Measurements from ENCODE around the gene EIF5B.
"Not testable (repeated sequence)": the region's sequence is repeated elsewhere in the genome, so short reads cannot be mapped to it uniquely, and the experiment has no call there.

Gene EIF5B

GRCh38 chr2:99338029-99338585 is 918 bp downstream of the EIF5B start:
- Histone ChIP-seq H3K9me3 (ENCODE audit: control insufficient read depth, insufficient read depth, low read length) (no peaks in the 10 kb centered on the region), H3K27me3 (ENCODE audit: control insufficient read depth, insufficient read depth, low read length) (no peaks in the 10 kb centered on the region), H3K27ac (ENCODE audit: low read depth, low read length) (no peak overlapping the region), H3K36me3 (ENCODE audit: control insufficient read depth, insufficient read depth, low read length) (peaks cover under 1% of the 10 kb centered on the region; the same call in 1 of the 2 replicates), H3K4me1 (ENCODE audit: control insufficient read depth, insufficient read depth, low read length) (no peaks in the 10 kb centered on the region), H3K9ac (ENCODE audit: low read depth, low read length) (peak overlapping the region; percentile 66), H3K4me3 (ENCODE audit: low read depth, low read length) (peak overlapping the region; percentile 93)

GRCh38 chr2:99340669-99341236 is 3.6 kb downstream of the EIF5B start:
- H3K9me3 ChIP-seq (ENCODE audit: control insufficient read depth, insufficient read depth, low read length) = no peaks in the 10 kb centered on the region
- H3K36me3 ChIP-seq (ENCODE audit: control insufficient read depth, insufficient read depth, low read length) = no peaks in the 10 kb centered on the region
- no peaks in the 10 kb centered on the region for H3K27me3 ChIP-seq (ENCODE audit: control insufficient read depth, insufficient read depth, low read length)
- H3K4me3 ChIP-seq (ENCODE audit: low read depth, low read length) = no peak overlapping the region
- H3K4me1 ChIP-seq (ENCODE audit: control insufficient read depth, insufficient read depth, low read length) = no peaks in the 10 kb centered on the region
- no peak overlapping the region for H3K9ac ChIP-seq (ENCODE audit: low read depth, low read length)
- no peak overlapping the region for H3K27ac ChIP-seq (ENCODE audit: low read depth, low read length)

GRCh38 chr2:99342536-99342935 is 5.3 kb downstream of the EIF5B start:
- H3K9me3 ChIP-seq (ENCODE audit: control insufficient read depth, insufficient read depth, low read length) = no peaks in the 10 kb centered on the region
- H3K4me1 ChIP-seq (ENCODE audit: control insufficient read depth, insufficient read depth, low read length) = no peaks in the 10 kb centered on the region
- no peaks in the 10 kb centered on the region for H3K27me3 ChIP-seq (ENCODE audit: control insufficient read depth, insufficient read depth, low read length)
- H3K9ac ChIP-seq (ENCODE audit: low read depth, low read length) = no peak overlapping the region
- no peak overlapping the region for H3K27ac ChIP-seq (ENCODE audit: low read depth, low read length)
- no peak overlapping the region for H3K4me3 ChIP-seq (ENCODE audit: low read depth, low read length)
- H3K36me3 ChIP-seq (ENCODE audit: control insufficient read depth, insufficient read depth, low read length) = no peaks in the 10 kb centered on the region

- H3K27me3 ChIP-seq (ENCODE audit: control insufficient read depth, insufficient read depth, low read length); H3K27ac ChIP-seq (ENCODE audit: low read depth, low read length); H3K4me3 ChIP-seq (ENCODE audit: low read depth, low read length); H3K9me3 ChIP-seq (ENCODE audit: control insufficient read depth, insufficient read depth, low read length); H3K36me3 ChIP-seq (ENCODE audit: control insufficient read depth, insufficient read depth, low read length); H3K9ac ChIP-seq (ENCODE audit: low read depth, low read length); H3K4me1 ChIP-seq (ENCODE audit: control insufficient read depth, insufficient read depth, low read length): not testable (repeated sequence)
Observed at GRCh38 chr2:99345446-99345845, 8.3 kb downstream of the EIF5B start.

GRCh38 chr2:99346218-99346617 is 9.0 kb downstream of the EIF5B start:
- no peaks in the 10 kb centered on the region for H3K36me3 ChIP-seq (ENCODE audit: control insufficient read depth, insufficient read depth, low read length)
- no peak overlapping the region for H3K9ac ChIP-seq (ENCODE audit: low read depth, low read length)
- H3K4me3 ChIP-seq (ENCODE audit: low read depth, low read length) = no peak overlapping the region
- no peaks in the 10 kb centered on the region for H3K27me3 ChIP-seq (ENCODE audit: control insufficient read depth, insufficient read depth, low read length)
- no peaks in the 10 kb centered on the region for H3K9me3 ChIP-seq (ENCODE audit: control insufficient read depth, insufficient read depth, low read length)
- no peaks in the 10 kb centered on the region for H3K4me1 ChIP-seq (ENCODE audit: control insufficient read depth, insufficient read depth, low read length)
- H3K27ac ChIP-seq (ENCODE audit: low read depth, low read length) = no peak overlapping the region

GRCh38 chr2:99348173-99348572 is 11.0 kb downstream of the EIF5B start:
- H3K9ac ChIP-seq (ENCODE audit: low read depth, low read length) = no peak overlapping the region
- no peaks in the 10 kb centered on the region for H3K9me3 ChIP-seq (ENCODE audit: control insufficient read depth, insufficient read depth, low read length)
- no peaks in the 10 kb centered on the region for H3K4me1 ChIP-seq (ENCODE audit: control insufficient read depth, insufficient read depth, low read length)
- no peaks in the 10 kb centered on the region for H3K27me3 ChIP-seq (ENCODE audit: control insufficient read depth, insufficient read depth, low read length)
- no peaks in the 10 kb centered on the region for H3K36me3 ChIP-seq (ENCODE audit: control insufficient read depth, insufficient read depth, low read length)
- H3K4me3 ChIP-seq (ENCODE audit: low read depth, low read length) = no peak overlapping the region
- no peak overlapping the region for H3K27ac ChIP-seq (ENCODE audit: low read depth, low read length)

- Histone ChIP-seq H3K27me3 (ENCODE audit: control insufficient read depth, insufficient read depth, low read length) (no peaks in the 10 kb centered on the region), H3K4me1 (ENCODE audit: control insufficient read depth, insufficient read depth, low read length) (no peaks in the 10 kb centered on the region), H3K27ac (ENCODE audit: low read depth, low read length) (no peak overlapping the region), H3K4me3 (ENCODE audit: low read depth, low read length) (no peak overlapping the region), H3K9ac (ENCODE audit: low read depth, low read length) (no peak overlapping the region), H3K9me3 (ENCODE audit: control insufficient read depth, insufficient read depth, low read length) (no peaks in the 10 kb centered on the region), H3K36me3 (ENCODE audit: control insufficient read depth, insufficient read depth, low read length) (no peaks in the 10 kb centered on the region)
Observed at GRCh38 chr2:99350194-99350593, 13.0 kb downstream of the EIF5B start.

GRCh38 chr2:99354070-99354469 is 16.9 kb downstream of the EIF5B start:
- H3K27me3 ChIP-seq (ENCODE audit: control insufficient read depth, insufficient read depth, low read length) = no peaks in the 10 kb centered on the region
- no peaks in the 10 kb centered on the region for H3K9me3 ChIP-seq (ENCODE audit: control insufficient read depth, insufficient read depth, low read length)
- no peak overlapping the region for H3K4me3 ChIP-seq (ENCODE audit: low read depth, low read length)
- no peak overlapping the region for H3K9ac ChIP-seq (ENCODE audit: low read depth, low read length)
- no peaks in the 10 kb centered on the region for H3K36me3 ChIP-seq (ENCODE audit: control insufficient read depth, insufficient read depth, low read length)
- peaks cover 12% of the 10 kb centered on the region; the same call in 1 of the 2 replicates for H3K4me1 ChIP-seq (ENCODE audit: control insufficient read depth, insufficient read depth, low read length)
- no peak overlapping the region for H3K27ac ChIP-seq (ENCODE audit: low read depth, low read length)

- H3K27ac ChIP-seq (ENCODE audit: low read depth, low read length); H3K9ac ChIP-seq (ENCODE audit: low read depth, low read length): not testable (repeated sequence)
Observed at GRCh38 chr2:99354825-99355224, 17.6 kb downstream of the EIF5B start.

GRCh38 chr2:99356853-99357252 is 19.7 kb downstream of the EIF5B start:
- H3K36me3 ChIP-seq (ENCODE audit: control insufficient read depth, insufficient read depth, low read length) = peaks cover 15% of the 10 kb centered on the region
- no peaks in the 10 kb centered on the region for H3K9me3 ChIP-seq (ENCODE audit: control insufficient read depth, insufficient read depth, low read length)
- H3K4me1 ChIP-seq (ENCODE audit: control insufficient read depth, insufficient read depth, low read length) = peaks cover 12% of the 10 kb centered on the region; the same call in 1 of the 2 replicates
- no peak overlapping the region for H3K27ac ChIP-seq (ENCODE audit: low read depth, low read length)
- no peak overlapping the region for H3K4me3 ChIP-seq (ENCODE audit: low read depth, low read length)
- no peaks in the 10 kb centered on the region for H3K27me3 ChIP-seq (ENCODE audit: control insufficient read depth, insufficient read depth, low read length)
- H3K9ac ChIP-seq (ENCODE audit: low read depth, low read length) = no peak overlapping the region

More at GRCh38 chr2:99354825-99355224, 17.6 kb downstream of the EIF5B start:
- H3K36me3 ChIP-seq (ENCODE audit: control insufficient read depth, insufficient read depth, low read length); H3K27me3 ChIP-seq (ENCODE audit: control insufficient read depth, insufficient read depth, low read length); H3K4me3 ChIP-seq (ENCODE audit: low read depth, low read length); H3K9me3 ChIP-seq (ENCODE audit: control insufficient read depth, insufficient read depth, low read length): not testable (repeated sequence)
- H3K4me1 ChIP-seq (ENCODE audit: control insufficient read depth, insufficient read depth, low read length) = peaks cover 12% of the 10 kb centered on the region; the same call in 1 of the 2 replicates

GRCh38 chr2:99365661-99366060 is 28.5 kb downstream of the EIF5B start:
- H3K4me3 ChIP-seq (ENCODE audit: low read depth, low read length) = no peak overlapping the region
- H3K27me3 ChIP-seq (ENCODE audit: control insufficient read depth, insufficient read depth, low read length) = no peaks in the 10 kb centered on the region
- peaks cover 86% of the 10 kb centered on the region for H3K36me3 ChIP-seq (ENCODE audit: control insufficient read depth, insufficient read depth, low read length)
- H3K4me1 ChIP-seq (ENCODE audit: control insufficient read depth, insufficient read depth, low read length) = no peaks in the 10 kb centered on the region
- no peak overlapping the region for H3K9ac ChIP-seq (ENCODE audit: low read depth, low read length)
- H3K9me3 ChIP-seq (ENCODE audit: control insufficient read depth, insufficient read depth, low read length) = no peaks in the 10 kb centered on the region
- no peak overlapping the region for H3K27ac ChIP-seq (ENCODE audit: low read depth, low read length)

Measured in HUES48 (cell line).